GM19351 (cell line): ENCODE results near the gene CDKL4.
"Not testable (repeated sequence)": the region's sequence is repeated elsewhere in the genome, so short reads cannot be mapped to it uniquely, and the experiment has no call there.

Source experiments
- ATAC-seq: cut with Tn5 transposase; IDR thresholded peaks from one replicate; pipeline ENCODE4 v1.9.1; 2021; ENCODE audit warnings: mild to moderate bottlenecking, moderate library complexity; ENCODE audit not compliant: unreplicated experiment

The CDKL4 gene

DNA sequence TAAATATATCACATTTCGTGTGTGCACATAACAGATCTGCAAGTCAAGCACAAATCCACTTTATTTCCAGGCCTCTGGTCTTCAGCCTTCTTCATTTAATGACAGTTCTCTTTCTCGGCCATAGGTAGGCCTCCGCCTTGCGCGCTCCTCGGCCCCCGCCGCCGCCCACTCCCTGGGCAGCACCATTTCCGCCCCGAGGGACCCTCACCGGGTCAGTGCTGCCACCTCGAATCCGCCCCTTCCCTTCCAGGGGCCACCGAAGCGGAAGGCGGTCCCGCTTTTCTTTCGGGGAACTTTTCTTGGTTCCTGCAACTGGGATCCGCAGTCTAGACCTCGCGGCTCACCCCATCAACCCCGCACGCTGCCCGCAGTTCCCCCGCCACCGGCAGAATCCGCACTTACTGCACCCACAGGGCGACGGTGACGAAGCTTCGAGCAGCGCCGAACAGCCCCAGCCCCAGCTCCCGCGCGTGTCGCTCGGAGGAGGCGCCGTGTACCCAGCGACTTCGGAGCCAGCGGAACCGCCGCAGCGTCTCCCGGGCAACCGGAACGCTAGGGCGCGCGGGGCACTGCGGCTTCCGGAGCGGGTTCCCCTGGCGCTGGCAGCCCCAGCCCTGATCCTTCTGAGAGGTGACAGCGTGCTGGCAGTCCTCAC, at the start of gene CDKL4:
Gene CDKL4, minus strand, starts transcription at position 502 of the 655 bp plus-strand sequence.
- peak; percentile 58 for ATAC-seq

DNA sequence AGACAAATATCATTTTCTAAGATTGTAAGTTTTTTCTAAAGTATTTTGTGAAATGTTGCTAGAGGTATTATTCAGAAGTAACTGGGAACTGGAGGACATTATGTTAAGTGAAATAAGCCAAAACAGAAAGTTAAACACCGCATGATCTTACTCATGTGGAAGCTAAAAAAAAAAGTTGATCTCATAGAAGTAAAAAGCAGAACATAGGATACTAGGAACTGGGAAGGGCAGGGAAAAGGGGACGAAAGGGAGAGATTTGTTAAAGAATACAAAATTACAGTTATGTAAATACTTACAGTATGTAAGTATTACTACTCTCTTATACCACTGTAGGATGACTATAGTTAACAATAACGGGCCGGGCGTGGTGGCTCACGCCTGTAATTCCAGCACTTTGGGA, 46.7 kb upstream of the CDKL4 start:
- ATAC-seq: no peak

DNA sequence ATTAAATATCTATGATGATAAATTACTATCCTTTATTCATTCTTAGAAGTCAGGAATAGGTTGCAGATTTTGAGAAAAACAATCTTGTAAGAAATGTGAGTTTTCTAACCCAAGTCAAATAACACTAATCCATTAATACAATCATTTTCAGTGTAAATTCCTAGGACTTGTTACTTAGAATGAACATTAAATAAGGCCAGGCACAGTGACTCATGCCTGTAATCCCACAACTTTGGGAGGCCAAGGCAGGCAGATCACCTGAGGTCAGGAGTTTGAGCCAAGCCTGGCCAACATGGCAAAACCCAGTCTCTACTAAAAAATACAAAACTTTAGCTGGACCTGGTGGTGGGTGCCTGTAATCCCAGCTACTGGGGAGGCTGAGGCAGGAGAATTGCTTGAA, 45.8 kb upstream of the CDKL4 start:
- ATAC-seq: no peak

DNA sequence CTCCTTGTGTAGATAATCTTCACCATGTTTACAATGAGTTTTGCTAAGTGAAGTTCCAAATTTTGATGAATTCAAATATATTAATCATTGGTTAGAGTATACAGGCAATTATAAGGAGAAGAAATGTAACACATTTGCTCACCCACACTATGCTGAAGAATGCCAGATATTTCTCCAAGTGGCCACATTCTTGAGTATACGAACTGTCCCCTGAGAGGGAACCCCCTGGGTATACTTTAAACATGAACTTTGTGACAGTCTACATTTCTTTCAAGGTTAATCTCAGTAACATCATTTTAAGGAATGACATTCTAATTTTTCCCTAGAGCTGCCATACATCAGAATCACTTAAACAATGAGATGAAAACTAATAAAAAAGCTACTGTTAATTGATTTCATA, 39.8 kb upstream of the CDKL4 start:
- ATAC-seq: no peak

DNA sequence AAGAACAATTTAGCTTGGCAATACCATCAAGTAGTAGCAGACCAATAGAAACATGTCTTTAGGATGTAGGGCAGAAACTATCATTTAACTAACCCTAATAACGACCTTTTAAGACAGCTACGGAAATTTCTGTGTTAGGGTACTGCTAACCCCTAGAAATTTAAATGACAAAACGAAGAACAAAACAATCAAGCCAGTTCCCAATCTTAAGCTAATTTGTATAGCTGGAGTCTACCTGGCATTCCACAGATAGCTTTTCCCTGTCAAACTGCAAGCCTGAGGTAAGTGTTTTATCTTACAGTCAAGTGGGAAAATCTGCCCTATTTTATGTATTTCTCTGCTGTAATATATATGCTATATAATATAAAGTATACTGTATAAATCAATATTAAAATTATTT, 37.6 kb upstream of the CDKL4 start:
- no peak for ATAC-seq

DNA sequence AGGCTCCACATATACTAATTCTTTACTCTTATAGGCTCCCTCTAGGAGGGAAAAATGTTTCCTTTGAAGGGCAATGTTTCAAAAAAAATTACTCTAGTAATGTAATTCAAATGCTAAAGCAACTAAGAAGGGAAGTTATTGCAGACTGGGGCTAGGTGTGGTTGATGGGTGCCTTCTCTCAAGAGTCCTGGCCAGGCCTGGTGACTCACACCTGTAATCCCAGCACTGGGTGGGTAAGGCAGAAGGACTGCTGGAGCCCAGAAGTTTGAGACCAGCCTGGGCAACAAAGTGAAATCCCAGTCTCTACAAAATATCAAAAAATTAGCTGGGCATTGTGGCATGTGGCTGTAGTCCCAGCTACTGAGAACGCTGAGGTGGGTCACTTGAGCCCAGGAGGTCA, 31.2 kb upstream of the CDKL4 start:
- no peak for ATAC-seq

DNA sequence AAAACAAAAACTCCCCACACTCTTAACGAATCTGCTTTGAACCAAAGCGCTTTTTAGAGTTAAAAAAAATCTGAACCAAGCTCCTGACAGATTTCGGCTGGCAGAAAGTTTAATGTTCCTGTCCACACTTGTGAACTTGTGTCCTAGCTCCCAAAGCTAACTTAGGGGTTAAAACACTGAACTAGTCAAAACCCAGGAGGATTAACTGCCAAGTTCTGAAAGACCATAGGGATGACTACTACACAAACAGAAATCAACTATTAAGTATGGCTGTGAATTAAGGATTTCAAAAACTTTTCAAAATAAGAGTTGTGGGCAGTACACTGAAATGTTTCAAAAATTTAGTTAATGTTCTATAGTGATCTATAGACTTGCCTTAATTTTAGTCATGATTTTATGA, 26.2 kb upstream of the CDKL4 start:
- no peak for ATAC-seq

DNA sequence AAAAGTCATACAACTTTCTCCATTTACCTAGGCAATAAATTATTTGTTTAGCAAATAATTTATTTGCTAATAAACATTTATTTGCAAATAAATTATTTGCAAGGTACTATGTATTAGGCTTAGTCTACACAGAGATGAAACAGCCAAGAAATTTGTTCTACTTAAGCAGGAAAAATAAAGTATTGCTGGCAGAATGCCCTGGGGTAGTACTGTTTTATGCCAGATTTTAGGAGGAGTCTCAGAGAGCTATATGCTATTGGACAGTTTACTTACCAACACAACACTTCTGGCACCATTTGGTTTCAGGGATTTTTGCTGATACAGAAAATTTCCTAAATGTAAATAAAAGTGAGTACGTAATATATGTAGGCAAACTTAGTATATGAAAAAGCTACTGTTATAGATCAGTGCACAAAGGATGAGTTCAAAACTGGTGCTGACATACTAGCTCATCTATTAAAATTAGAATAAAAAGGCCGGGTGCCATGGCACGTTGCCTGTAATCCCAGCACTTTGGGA, 23.2 kb upstream of the CDKL4 start:
- no peak for ATAC-seq

DNA sequence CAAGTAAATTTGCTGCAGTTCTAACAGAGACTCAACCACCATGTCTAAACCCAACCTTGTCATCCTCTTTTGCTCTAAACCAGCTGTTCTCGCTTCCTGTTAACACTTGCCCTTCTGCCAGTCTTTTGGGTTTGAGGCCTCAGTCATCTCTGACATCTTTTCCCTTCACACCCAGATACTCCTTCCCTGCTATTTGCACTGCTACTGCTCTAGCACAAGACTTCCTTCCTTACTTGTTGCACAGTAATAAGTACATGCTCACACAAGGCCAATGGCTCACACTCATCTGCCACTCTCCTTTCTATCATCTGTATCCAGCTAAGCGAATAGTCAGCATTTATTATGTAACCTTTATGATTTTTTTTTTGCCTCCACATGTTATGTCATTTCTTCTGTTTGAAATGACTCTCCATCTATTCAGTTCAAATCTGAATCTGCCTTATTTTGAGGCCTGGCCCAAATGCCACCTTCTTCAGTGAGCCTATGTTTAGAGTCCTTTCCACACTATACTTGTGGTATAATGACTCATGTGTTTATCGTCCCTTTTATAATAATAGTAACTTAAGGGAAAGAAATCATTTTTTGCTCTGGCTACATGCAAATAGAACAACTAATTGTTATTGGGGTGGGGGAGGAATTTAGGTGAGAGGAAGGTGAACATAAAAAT, 22.5 kb upstream of the CDKL4 start:
- ATAC-seq: peak; percentile 81

DNA sequence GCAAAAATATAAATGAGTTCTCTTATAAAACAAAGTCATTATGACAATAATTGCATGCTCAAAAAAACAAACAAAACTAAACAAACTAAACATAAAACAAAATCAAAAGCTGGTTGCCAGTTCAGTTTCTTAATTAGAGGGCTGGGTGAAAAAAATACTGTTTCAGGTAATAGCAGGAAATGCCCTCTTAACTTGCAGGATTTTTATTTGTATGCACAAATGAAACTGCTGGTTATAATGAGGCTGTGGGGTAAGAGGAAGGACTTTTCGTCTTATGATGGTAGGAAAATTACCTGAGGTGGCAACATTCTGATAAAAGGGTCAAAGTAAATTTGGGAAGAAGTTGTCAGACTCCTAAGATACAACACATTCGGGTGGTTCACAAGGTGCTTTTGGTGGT, 21.5 kb upstream of the CDKL4 start:
- no peak for ATAC-seq

DNA sequence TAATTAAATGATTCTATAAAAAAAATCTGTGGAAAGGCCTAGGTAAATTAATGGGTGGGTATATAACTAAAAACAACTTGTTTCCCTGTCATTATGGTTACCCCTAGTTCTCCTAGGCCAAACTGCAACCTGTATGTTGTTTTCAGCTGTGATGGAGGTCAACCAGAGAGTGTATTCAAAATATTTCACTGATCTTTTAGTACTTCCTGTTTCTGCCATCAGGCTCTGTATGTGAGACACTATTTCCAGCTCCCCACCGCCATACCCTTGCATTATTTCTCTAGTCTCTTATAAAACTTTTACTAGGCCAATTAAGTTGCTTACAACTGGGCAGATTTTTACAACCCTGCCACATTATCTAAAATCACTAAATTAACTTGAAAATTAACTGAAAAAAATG, 21.0 kb upstream of the CDKL4 start:
- peak; percentile 72 for ATAC-seq

DNA sequence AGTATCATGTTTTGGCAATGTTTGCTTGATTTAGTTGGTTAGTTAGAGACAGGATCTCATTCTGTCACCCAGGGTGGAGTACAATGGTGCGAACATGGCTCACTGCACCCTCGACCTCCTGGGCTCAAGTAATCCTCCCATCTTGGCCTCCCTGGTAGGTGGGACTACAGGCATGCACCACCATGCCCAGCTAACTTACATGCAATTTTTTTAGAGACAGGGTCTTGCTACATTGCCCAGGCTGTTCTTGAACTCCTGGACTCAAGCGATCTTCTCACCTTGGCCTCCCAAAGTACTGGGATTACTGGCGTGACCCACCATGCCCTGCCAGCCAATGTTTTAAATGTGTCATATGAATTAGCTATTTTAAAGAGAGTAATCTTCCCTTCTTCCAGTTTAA, 16.3 kb upstream of the CDKL4 start:
- no peak for ATAC-seq

DNA sequence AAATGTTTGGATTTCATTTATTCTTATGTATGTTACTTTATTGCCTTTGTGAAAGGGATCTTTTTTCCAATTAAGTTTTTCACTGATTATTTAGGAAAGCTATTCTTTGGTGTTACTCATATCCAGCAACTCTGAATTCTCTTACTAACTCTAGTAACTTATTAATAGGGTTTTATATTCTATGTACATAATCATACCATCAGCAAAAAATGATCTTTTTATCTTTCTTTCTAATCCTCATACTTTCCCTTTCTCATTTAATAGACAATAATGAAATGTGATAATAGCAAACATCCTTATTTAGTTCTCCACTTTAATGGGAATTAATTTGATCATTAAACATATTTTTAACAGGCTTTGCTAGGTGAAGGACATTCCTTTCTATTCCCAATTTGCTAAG, 12.3 kb upstream of the CDKL4 start:
- no peak for ATAC-seq

DNA sequence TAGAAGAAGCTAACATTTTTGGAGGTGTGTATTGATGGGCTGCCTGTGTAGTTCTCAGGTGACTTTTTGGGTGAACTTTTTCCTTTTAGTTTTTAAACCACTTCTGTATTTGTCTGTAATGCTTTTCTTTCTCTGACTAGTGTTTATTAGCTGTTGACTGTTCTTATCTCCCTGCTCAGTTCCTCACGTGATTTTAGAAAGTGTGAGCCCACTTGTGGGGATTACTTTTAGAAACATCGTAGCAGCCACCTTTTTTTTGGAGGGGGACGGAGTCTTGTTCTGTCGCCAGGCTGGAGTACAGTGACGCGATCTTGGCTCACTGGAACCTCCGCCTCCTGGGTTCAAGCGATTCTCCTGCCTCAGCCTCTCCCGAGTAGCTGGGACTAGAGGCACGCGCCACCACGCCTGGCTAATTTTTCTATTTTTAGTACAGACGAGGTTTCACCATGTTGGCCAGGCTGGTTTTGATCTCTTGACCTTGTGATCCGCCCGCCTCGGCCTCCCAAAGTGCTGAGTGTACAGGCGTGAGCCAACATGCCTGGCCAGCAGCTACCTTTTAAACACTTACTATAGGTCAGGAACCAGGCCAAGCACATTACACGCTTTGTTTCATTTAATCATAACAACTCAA, 9.2 kb upstream of the CDKL4 start:
- no peak for ATAC-seq

DNA sequence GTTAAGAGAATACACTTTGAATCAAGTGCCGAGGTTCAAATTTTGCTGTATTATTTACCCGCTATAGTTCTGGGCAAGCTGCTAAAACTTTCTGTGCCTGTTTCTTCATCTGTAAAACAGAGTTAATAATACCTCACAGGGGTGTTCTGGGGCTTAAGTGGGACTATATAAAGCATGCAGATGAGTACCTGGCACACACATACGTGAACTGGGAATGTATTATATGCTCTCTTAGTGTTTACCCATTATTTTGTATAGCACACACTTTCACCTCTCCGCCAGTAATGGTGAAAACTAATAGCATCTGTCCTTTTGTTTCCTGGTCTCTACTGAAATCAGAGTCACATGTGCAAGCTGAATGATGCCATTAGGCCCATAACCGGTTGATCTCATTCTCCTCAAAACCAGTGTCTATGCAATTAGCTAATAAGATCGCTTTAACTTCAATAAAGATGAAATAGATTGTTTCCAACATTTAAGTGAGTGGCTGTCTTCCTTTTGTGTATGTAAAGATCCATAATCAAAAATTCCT, 3.8 kb upstream of the CDKL4 start:
- no peak for ATAC-seq

DNA sequence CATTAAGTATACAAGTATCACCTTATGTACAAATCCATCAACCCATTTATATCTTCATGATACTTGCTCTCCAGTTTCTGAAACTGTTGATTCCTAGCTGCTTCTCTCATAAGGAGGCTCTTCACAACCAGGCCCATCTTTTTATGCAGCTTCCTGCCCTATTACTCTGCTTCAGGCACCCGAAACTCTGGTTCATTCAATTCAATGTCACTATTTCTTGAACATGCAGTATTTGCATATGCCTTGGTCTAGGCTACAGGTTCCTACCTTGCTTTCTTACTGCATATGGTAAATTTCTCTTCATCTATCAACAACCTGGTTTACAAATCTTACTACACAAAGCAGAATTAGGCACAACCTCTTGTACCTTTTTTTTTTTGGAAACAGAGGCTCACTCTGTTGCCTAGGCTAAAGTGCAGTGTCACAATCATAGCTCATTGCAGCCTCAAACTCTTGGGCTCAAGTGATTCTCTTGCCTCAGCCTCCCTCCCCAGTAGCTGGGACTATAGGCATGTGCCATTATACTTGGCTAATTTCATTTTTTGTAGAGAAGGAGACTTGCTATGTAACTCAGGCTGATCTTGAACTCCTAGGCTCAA, 2.7 kb upstream of the CDKL4 start:
- no peak for ATAC-seq

DNA sequence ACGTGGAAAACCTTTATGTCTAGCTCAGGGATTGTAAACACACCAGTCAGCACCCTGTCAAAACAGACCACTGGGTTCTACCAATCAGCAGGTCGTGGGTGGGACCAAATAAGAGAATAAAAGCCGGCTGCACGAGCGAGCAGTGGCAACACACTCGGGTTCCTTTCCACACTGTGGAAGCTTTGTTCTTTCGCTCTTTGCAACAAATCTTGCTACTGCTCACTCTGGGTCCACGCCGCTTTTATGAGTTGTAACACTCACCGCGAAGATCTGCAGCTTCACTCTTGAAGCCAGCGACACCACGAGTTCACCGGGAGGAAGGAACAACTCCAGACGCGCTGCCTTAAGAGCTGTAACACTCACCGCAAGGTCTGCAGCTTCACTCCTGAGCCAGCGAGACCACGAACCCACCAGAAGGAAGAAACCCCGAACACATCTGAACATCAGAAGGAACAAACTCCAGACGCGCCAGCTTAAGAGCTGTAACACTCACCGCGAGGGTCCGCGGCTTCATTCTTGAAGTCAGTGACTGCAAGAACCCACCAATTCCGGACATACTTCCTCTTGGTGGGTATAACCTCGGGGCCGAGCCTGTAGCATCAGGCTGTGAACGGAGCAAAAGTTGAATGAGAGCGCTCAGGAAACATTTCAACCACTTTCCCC, 1.3 kb upstream of the CDKL4 start:
- not testable (repeated sequence) for ATAC-seq

DNA sequence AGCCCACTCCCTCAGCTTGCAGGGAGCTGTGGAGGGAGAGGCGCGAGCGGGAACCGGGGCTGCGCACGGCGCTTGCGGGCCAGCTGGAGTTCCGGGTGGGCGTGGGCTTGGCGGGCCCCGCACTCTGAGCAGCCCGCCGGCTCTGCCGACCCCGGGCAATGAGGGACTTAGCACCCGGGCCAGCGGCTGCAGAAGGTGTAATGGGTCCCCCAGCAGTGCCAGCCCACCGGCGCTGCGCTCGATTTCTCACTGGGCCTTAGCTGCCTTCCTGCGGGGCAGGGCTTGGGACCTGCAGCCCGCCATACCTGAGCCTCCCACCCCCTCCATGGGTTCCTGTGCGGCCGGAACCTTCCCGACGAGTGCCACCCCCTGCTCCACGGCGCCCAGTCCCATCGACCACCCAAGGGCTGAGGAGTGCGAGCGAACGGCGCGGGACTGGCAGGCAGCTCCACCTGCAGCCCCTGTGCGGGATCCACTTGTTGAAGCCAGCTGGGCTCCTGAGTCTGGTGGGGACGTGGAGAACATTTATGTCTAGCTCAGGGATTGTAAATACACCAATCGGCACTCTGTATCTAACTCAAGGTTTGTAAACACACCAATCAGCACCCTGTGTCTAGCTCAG, 582 bp upstream of the CDKL4 start:
- ATAC-seq: not testable (repeated sequence)

DNA sequence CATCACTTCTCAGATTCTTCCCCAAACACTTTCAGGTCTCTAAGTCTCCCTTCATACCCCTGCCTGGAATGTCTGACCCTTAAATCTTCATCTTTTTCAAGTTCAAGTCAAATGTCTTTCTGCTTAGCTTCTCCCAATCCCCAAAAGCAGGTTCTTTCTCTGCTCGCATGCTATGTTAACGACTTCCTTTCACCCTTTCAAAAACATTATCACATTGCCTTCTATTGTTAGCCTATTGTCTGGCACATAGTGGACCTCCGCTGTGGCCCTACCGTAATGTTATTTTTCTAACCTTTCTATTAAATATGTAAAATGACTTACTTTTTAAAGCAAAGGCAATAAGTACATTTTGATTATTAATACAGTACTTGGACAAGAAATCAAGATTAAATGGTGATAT, 2.2 kb downstream of the CDKL4 start:
- no peak for ATAC-seq

DNA sequence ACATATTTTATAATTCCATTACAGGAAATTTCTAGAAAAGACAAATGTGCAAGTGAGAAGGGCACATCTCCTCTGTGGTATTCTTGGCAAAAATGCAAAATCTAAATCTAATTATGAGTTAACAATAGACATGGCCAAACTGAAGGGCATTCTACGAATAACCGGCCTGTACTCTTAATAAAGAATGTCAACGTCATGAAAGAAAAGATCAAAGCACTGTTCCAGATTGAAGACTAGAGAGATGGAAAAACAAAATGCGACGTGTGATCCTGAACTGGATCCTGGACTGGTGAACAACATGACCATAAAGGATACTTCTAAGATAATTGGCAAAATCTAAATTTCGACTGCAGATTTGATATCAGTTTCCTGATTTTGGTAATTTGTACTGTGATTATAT, 3.0 kb downstream of the CDKL4 start:
- ATAC-seq: no peak

DNA sequence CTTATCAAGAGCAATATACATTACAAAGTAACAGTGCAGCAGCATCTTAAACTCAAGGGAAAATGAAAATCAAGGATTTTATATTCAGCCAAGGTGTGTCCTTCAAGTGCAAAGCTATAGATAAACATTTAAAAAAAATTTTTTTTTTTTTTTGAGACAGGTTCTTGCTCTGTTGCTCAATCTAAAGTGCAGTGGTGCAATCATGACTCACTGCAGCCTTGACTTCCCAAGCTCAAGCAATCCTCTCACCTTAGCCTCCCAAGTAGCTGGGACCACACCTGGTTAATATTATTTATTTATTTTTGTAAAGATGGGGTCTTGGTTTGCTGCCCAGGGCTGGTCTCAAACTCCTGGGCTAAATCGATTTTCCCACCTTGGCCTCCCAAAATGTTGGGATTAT, 9.0 kb downstream of the CDKL4 start:
- ATAC-seq: no peak
